SU-DHL-6 (cell line): ENCODE measurements around the gene DNAH3.

Source experiments
- H2AFZ ChIP-seq: fragments of 200-600 bp; sonication (generic); 2 replicates; pipeline ENCODE4 v1.6.1; 2014; ENCODE audit warnings: low read depth, mild to moderate bottlenecking, moderate library complexity, mixed read lengths, antibody characterized with exemption, low read length; ENCODE audit not compliant: severe bottlenecking
- H3F3A ChIP-seq: fragments of 200-600 bp; shearing (Covaris generic); 2 replicates; pipeline ENCODE4 v1.6.0; 2016; ENCODE audit warnings: antibody characterized with exemption, mild to moderate bottlenecking; ENCODE audit not compliant: insufficient read depth
- H3K27ac ChIP-seq: fragments of 200-600 bp; sonication (generic); 2 replicates; pipeline ENCODE4 v1.5.1; 2016; ENCODE audit warnings: low read depth, mild to moderate bottlenecking, low read length, moderate library complexity, mixed read lengths
- H3K27me3 ChIP-seq: fragments of 200-600 bp; sonication (generic), shearing (Covaris generic); 2 replicates; pipeline ENCODE4 v1.6.0; 2014; ENCODE audit warnings: mild to moderate bottlenecking, low read length
- H3K36me3 ChIP-seq: fragments of 200-600 bp; sonication (generic); 2 replicates; pipeline ENCODE4 v1.6.1; 2014; ENCODE audit warnings: mild to moderate bottlenecking, low read length, mixed read lengths
- H3K4me2 ChIP-seq: fragments of 300-600, 200-600 bp; shearing (Covaris generic), sonication (generic); 2 replicates; pipeline ENCODE4 v1.6.0; 2014; ENCODE audit warnings: low read length, low read depth, mild to moderate bottlenecking; ENCODE audit not compliant: poor library complexity, severe bottlenecking
- H3K4me3 ChIP-seq: fragments of 200-600 bp; sonication (generic); 2 replicates; pipeline ENCODE4 v1.5.1; 2014; ENCODE audit warnings: antibody characterized with exemption, low read length, mild to moderate bottlenecking, mixed read lengths; ENCODE audit not compliant: insufficient read depth, poor library complexity, severe bottlenecking
- H3K79me2 ChIP-seq: fragments of 200-600 bp; sonication (generic); 2 replicates; pipeline ENCODE4 v1.6.1; 2014; ENCODE audit warnings: mild to moderate bottlenecking, low read length, moderate library complexity; ENCODE audit not compliant: insufficient read depth
- H3K9ac ChIP-seq: fragments of 200-600 bp; sonication (generic); 2 replicates; pipeline ENCODE4 v1.7.0; 2014; ENCODE audit warnings: mild to moderate bottlenecking, low read length
- H3K9me2 ChIP-seq: fragments of 200-600 bp; sonication (generic); replicated peaks from 2 replicates; pipeline ENCODE4 v1.6.1; 2014; ENCODE audit warnings: low read length; ENCODE audit not compliant: insufficient read depth
- H3K9me3 ChIP-seq: fragments of 200-600 bp; sonication (generic); 2 replicates; pipeline ENCODE4 v1.6.1; 2014; ENCODE audit warnings: low read length, mixed read lengths; ENCODE audit not compliant: insufficient read depth
- H4K20me1 ChIP-seq: fragments of 200-600 bp; sonication (generic); 2 replicates; pipeline ENCODE4 v1.6.1; 2014; ENCODE audit warnings: low read depth, mild to moderate bottlenecking, antibody characterized with exemption, low read length, moderate library complexity, mixed read lengths
- CTCF ChIP-seq: fragments of 200-600 bp; sonication (generic); IDR thresholded peaks from one replicate; pipeline ENCODE4 v1.5.1; 2017; ENCODE audit warnings: antibody characterized with exemption, mild to moderate bottlenecking, low read length, moderate library complexity; ENCODE audit not compliant: insufficient read depth, poor library complexity, severe bottlenecking
- EZH2phosphoT487 ChIP-seq: fragments of 200-600 bp; sonication (generic), shearing (Covaris generic); conservative IDR thresholded peaks from 2 replicates; pipeline ENCODE4 v1.6.1; 2018; ENCODE audit warnings: mild to moderate bottlenecking, antibody characterized with exemption, low read length, moderate library complexity, mixed read lengths

Gene DNAH3

GRCh38 chr16:21145738-21146137 is 4.9 kb downstream of the DNAH3 start:
- no peak overlapping the region for H3K9ac ChIP-seq
- no peak overlapping the region for H3K27ac ChIP-seq
- H3F3A ChIP-seq = no peaks in the 10 kb centered on the region
- H3K4me2 ChIP-seq = no peak overlapping the region
- no peaks in the 10 kb centered on the region for H3K79me2 ChIP-seq
- H4K20me1 ChIP-seq = no peaks in the 10 kb centered on the region
- no peaks in the 10 kb centered on the region for H3K36me3 ChIP-seq
- TF ChIP-seq CTCF (no peak), EZH2phosphoT487 (no peak)
- no peaks in the 10 kb centered on the region for H3K27me3 ChIP-seq
- peaks cover 9% of the 10 kb centered on the region for H3K9me3 ChIP-seq
- no peak overlapping the region for H3K4me3 ChIP-seq
- H3K9me2 ChIP-seq = no peaks in the 10 kb centered on the region
- H2AFZ ChIP-seq = no peak overlapping the region

- H3K79me2 ChIP-seq = no peaks in the 10 kb centered on the region
- no peak overlapping the region for H3K27ac ChIP-seq
- no peaks in the 10 kb centered on the region for H3F3A ChIP-seq
- H3K27me3 ChIP-seq = no peaks in the 10 kb centered on the region
- H3K9me3 ChIP-seq = no peaks in the 10 kb centered on the region
- H3K4me2 ChIP-seq = no peak overlapping the region
- no peak overlapping the region for H2AFZ ChIP-seq
- H3K9ac ChIP-seq = no peak overlapping the region
- H4K20me1 ChIP-seq = no peaks in the 10 kb centered on the region
- H3K36me3 ChIP-seq = no peaks in the 10 kb centered on the region
- no peaks in the 10 kb centered on the region for H3K9me2 ChIP-seq
- TF ChIP-seq CTCF (no peak), EZH2phosphoT487 (no peak)
- H3K4me3 ChIP-seq = no peak overlapping the region
These were observed 16.6 kb downstream of the DNAH3 start for GRCh38 chr16:21134053-21134452.

DNA sequence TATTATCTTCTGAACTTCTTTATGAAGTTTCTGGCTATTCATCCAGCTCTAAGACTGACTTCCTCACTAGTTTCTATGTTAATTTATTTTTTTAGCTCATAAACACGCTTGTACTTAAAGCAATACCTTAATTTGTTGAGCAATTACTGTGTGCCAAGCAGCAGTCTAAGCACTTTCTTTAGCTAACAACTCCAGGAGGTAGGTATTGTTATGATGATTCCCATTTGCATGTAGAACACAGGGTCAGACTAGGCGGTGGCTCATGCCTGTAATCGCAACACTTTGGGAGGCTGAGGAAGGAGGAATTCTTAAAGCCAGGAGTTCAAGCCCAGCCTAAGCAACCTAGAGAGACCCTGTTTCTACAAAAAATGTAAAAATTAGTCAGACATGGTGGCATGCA is 19.8 kb downstream of the DNAH3 start:
- Histone ChIP-seq H3K4me2 (no peak overlapping the region), H3F3A (no peaks in the 10 kb centered on the region), H4K20me1 (no peaks in the 10 kb centered on the region), H3K4me3 (no peak overlapping the region), H3K9me3 (no peaks in the 10 kb centered on the region), H3K9me2 (no peaks in the 10 kb centered on the region), H3K9ac (no peak overlapping the region), H2AFZ (no peak overlapping the region), H3K27me3 (no peaks in the 10 kb centered on the region), H3K36me3 (no peaks in the 10 kb centered on the region), H3K79me2 (no peaks in the 10 kb centered on the region), H3K27ac (no peak overlapping the region)
- TF ChIP-seq EZH2phosphoT487 (no peak), CTCF (no peak)
